Activated effector memory CD4-positive, alpha-beta T cell treated with anti-CD3 and anti-CD28 coated beads, Interleukin-2, amount 50 U/mL, for 16 hours (primary cell): ENCODE results near the gene ITGA1.
A peak's percentile ranks its signal among the peaks of the same experiment; 100 is the strongest.
"Not testable (repeated sequence)": the region's sequence is repeated elsewhere in the genome, so short reads cannot be mapped to it uniquely, and the experiment has no call there.

Source experiments
- DNase-seq: peaks from one replicate; pipeline ENCODE4 v3.0.0-alpha.2; 2020

The ITGA1 gene

DNA sequence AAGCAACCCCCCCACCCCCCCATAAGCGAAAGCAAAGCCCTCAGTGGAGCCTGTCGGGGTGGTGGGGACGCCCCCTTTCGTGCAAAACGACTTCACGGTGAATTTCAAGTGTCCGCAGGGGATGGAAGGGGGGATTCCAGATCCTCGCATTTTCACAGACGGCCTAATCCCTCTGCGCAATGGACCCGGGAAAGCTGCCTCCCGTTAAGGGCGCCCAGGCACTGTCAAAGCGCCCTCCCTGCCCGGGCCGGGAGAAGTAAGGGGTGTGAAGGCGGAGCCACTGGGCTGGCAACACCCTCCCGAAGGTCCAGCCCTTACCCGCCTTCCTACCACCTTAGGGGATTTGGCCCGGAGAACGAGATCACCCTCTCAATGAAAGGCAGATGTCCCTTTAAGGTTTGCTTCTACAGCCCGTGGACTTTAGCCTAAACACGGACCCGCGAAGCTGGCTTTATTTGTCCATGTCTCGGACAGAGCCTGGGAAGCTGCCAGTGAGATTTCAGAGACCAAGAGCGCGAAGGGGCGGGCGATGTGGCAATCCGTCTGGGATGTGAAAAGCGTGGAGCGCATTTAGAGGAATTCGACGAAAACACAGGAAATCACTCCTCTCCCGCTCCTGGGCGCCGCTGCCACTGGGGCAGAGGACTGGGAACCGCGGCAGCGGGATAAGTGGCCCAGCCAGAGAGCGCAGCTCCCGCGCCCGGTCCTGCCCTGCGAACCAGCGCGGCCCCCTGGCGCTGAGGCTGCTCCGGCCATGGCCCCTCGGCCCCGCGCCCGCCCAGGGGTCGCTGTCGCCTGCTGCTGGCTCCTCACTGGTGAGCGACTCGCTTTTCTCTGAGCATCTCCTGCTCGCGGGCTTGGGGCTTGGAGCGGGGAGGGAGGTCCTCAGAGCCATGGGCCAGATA is at the start of gene ITGA1, which contains the start of gene PELO:
ITGA1 (plus strand) TSS at position 317 of the 905 bp plus-strand sequence; CDS start at position 755, 438 bp downstream.
PELO (plus strand) TSS at position 317 of the 905 bp plus-strand sequence. CDS start 12,479 bp downstream, outside the sequence.
- DNase-seq: peak; percentile 82

GRCh38 chr5:52738095-52738506 is 49.6 kb upstream of the ITGA1 start:
- no peak for DNase-seq

- no peak for DNase-seq
Observed at GRCh38 chr5:52740007-52740406, 47.7 kb upstream of the ITGA1 start.

- no peak for DNase-seq
Observed at GRCh38 chr5:52743012-52743411, 44.7 kb upstream of the ITGA1 start.

DNA sequence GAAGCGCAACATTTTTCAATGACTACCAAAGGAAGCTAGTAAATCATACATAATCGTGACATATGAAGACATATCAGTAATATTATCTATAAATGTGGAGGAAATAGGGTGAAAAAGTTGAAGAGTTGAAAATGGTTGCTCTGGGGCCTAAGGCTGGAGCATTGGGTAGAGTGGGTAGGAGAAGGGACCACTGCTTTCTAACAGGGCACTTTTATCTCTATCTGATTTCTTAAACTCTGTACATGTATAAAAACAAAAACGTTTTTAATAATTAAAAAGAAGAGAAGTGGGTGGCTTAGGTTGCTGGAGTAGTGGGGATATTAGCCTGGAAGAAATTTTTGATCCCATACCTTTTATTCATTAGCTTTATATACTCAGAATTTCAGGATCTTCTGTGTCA is 44.2 kb upstream of the ITGA1 start:
- DNase-seq: no peak

DNA sequence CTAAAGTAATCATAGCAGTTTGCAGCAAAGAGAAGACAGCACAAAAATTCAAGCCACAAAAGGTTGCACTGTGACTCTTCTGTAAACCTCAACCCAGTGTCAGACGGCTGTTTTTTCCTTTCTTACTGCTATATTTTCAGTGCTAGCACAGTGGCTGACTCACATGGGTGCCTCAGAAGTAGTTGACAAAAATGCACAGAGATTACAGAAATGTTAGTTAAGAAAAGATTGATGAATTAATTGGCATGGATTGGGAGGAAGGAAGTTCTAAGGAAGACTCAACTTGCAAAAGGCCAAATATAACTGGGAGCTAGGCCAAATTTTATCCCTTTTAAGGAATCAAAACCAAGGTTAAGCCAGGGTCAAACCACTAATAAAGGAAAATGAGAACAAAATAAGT is 43.7 kb upstream of the ITGA1 start:
- DNase-seq: peak; percentile 66

DNA sequence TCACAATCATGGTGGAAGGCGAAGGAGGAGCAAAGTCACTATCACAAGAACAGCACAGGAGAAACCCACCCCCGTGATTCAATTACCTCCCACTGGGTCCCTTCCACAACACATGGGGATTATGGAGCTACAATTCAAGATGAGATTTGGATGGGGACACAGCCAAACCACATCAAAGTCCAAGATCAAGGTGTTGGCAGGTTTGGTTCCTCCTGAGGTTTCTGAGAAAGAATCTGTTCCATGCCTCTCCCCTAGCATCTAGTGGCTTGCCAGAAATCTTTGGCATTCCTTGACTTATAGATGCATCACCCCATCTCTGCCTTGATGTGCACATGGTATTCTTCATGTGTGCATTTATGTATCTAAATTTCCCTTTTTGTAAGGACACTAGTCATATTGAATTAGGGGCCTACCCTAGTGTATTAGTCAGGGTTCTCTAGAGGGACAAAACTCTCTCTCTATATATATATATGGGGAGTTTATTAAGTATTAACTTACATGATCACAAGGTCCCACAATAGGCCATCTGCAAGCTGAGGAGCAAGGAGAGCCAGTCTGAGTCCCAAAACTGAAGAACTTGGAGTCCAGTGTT is 42.8 kb upstream of the ITGA1 start:
- DNase-seq: not testable (repeated sequence)

DNA sequence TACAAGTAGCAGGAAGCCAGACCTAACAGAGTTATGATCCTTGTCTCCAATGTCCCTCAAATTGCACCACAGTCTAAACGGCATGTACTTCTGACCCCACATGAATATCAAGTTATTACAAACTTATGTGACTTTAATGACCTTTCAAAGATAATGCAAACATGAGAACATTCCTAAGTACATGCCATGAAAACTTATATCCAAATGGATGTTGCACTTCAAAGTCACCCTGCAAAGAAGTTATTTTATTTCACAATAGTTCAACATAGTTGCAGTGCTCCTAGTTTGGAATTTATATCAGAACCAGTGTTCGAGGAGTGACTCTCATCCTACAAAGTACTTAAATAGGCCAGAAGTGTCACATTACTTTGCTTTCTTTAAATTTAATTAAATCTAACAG is 41.2 kb upstream of the ITGA1 start:
- no peak for DNase-seq

DNA sequence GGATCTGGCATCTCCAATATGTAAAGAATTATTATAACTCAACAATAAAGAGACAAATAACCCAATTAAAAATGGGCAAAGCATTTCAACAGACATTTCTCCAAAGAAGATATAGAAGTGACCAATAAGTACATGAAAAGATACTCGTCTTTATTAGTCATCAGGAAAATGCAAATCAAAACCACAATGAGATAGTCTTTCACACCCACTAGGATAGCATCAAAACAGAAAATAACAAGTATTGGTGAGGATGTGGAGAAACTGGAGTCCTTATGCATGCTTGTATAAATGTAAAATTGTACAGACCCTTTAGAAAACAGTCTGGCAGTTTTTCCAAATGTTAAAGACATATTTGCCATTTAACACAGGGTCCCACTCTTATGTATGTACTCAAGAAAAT is 39.1 kb upstream of the ITGA1 start:
- no peak for DNase-seq

DNA sequence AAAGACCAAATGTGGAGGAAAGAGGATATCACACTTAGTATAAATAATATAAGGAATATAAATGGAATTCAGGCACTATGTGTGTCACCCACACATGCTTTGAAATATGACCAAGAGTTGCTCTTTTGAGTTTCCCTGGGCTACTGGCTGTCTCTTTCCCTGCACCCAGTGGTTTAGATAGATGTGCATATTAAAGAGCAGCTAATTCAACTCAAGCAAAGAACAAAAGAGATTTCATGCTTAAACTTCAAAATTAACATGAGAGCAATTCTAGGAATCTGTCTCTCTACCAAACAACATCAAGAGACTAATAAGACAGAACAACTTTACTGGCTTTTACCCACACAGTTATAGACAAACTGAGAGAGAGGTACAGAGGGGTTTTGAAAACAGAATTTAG is 38.0 kb upstream of the ITGA1 start:
- no peak for DNase-seq

DNA sequence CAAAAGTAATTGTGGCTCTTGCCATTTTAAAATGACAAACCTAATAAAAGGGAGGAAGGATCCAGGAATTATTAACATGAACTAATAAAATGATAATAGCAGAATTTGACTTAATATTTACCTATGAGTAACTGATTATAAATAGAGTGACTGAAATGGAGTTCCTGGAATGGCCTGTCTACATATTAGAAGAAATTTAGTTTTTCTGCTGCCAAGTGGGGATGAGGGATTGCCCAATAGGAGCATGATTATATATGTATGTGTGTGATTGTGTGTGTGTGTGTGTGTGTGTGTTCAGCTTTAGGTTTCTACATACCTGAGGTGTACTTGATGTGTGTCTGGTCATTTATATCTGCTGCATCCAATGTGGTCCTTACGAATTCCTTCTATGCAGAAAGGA is 36.6 kb upstream of the ITGA1 start:
- DNase-seq: no peak

GRCh38 chr5:52754051-52754450 is 33.7 kb upstream of the ITGA1 start:
- no peak for DNase-seq

- DNase-seq: no peak
Observed at GRCh38 chr5:52757527-52757926, 30.2 kb upstream of the ITGA1 start.

DNA sequence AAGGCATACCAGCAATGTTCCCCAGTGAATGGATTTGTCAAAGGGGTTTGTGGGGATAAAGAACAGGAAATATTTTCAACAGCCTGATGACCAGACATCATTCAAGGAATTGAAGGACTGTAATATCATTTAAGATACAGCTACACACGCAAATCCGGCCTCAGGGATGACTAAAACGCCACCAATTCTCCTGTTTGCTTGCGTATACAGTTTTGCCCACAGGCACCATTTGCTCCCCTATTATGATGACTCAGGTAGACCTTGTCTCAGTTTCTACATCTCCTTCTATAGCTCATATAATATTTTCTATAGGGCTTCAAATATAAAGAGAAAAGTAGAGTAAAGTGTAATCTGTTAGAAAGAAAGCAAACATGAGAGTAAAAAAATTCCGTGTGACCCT is 29.7 kb upstream of the ITGA1 start:
- DNase-seq: no peak

DNA sequence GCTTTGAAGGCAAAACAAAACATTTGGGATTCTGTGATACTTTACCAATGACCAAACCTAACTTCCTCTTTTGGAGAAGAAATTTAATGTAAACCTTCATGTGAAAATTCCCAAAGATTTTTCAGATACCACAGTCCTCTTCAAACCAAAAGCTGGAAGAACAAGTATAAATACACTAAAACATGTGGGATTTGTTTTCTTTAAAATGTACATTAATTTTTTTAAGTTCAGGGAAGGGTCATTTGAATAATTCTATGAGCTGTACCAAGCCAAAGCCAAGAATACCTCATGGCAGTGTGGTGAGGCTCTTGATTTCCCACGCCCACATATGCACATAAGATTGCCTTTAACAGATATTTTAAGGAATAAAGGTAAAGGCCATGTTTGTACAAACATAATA is 28.4 kb upstream of the ITGA1 start:
- DNase-seq: no peak

DNA sequence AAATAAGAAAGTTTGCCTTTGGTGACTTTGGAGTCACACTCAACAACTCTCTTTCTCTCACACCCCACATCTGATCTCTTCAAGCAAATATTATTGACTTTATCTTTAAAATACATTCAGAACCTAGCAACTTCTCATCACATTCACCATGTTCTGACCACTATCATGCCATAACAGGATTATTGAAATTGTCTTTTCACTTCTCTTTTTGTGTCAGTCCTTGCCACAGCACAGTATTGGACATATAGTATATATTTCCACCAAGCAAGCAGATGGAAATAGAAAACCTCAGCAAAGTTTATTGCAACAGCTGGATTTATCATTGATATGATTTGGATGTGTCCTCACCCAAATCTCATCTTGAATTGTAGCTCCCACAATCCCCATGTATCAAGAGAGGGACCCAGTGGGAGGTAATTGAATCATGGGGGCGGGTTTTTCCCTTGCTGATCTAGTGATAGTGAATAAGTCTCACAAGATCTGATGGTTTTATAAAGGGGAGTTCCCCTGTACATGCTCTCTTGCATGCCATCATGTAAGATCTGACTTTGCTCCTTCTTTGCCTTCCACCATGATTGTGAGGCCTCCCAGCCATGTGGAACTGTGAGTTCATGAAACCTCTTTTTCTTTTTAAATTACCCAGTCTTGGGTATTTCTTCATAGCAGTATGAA is 26.9 kb upstream of the ITGA1 start:
- DNase-seq: no peak

- DNase-seq: no peak
Observed at GRCh38 chr5:52767217-52767743, 20.4 kb upstream of the ITGA1 start.

- no peak for DNase-seq
Observed at GRCh38 chr5:52767766-52768480, 19.8 kb upstream of the ITGA1 start.

GRCh38 chr5:52769061-52769460 is 18.7 kb upstream of the ITGA1 start:
- DNase-seq: no peak

GRCh38 chr5:52770287-52770939 is 17.3 kb upstream of the ITGA1 start:
- DNase-seq: no peak

GRCh38 chr5:52771343-52772039 is 16.2 kb upstream of the ITGA1 start:
- peak; percentile 70 for DNase-seq

DNA sequence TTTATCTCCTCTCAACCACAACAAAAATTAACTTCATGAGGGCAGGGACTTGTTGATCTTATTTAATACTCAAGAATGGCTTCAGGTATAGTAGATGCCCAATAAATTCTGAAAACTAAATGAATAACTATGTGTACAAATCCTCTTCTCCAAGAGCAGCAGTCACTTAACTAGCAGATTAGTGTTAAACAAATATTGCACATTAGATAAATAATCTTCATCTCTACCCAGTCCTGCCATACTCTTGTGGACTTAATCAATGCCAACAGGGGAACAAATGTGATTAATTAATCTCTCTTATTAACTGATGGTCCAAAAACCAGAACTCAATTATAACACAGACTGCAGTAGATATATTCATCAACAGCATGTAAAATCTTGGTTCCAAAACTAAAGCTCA is 15.0 kb upstream of the ITGA1 start:
- no peak for DNase-seq
